H1 (cell line): ENCODE measurements around the gene RAB3IL1. TPM values are rescaled to one million over a fixed set of nuclear protein-coding genes. Genes with fewer than 3 reads are reported as not detected.

Experiments used
- CTCF ChIA-PET: fragments of 300-600 bp; sonication (Branson Sonifier 250); formaldehyde crosslinking; loops from one replicate; lab custom pipeline; 2021; ENCODE audit not compliant: partially characterized antibody; lab: Charles Lee
- POLR2A ChIA-PET: fragments of 300-600 bp; sonication (Branson Sonifier 250); formaldehyde crosslinking; loops from one replicate; lab custom pipeline; 2021; ENCODE audit warnings: inconsistent platforms; ENCODE audit not compliant: partially characterized antibody; lab: Charles Lee
- DNase-seq, 2 experiments: peaks; one replicate each; pipeline versions ENCODE4 v3.0.0 to v3.0.0-alpha.2; 2010 to 2022; ENCODE audit warnings: low spot score in 2 of 2, low read depth in 1 of 2, mixed read lengths in 1 of 2
- FAIRE-seq: peaks from 2 replicates; lab custom pipeline; 2011; peaks lifted over from hg19 to GRCh38; lab: Jason Lieb, UNC
- H2AFZ ChIP-seq: 2 replicates; pipeline ENCODE4 v1.8.1; 2012; ENCODE audit warnings: low read length, inconsistent platforms
- H2AK5ac ChIP-seq: 2 replicates; pipeline ENCODE4 v1.6.1; 2013; ENCODE audit warnings: low read depth, low read length
- H2BK120ac ChIP-seq: replicated peaks from 2 replicates; pipeline ENCODE3; 2013; ENCODE audit warnings: low read depth, low read length, inconsistent platforms
- H2BK12ac ChIP-seq: 2 replicates; pipeline ENCODE4 v1.6.1; 2013; ENCODE audit warnings: low read depth, low read length
- H2BK15ac ChIP-seq: 2 replicates; pipeline ENCODE4 v1.6.1; 2013; ENCODE audit warnings: low read length
- H2BK20ac ChIP-seq: 2 replicates; pipeline ENCODE4 v1.6.1; 2013; ENCODE audit warnings: low read length
- H2BK5ac ChIP-seq: 2 replicates; pipeline ENCODE4 v1.6.1; 2013; ENCODE audit warnings: low read depth, low read length
- H3K14ac ChIP-seq: 2 replicates; pipeline ENCODE4 v1.6.1; 2013; ENCODE audit warnings: inconsistent platforms; ENCODE audit not compliant: insufficient read length
- H3K18ac ChIP-seq: 2 replicates; pipeline ENCODE4 v1.6.1; 2013; ENCODE audit warnings: low read length; ENCODE audit errors: extremely low read depth
- H3K23ac ChIP-seq: 2 replicates; pipeline ENCODE4 v1.6.1; 2013; ENCODE audit warnings: inconsistent platforms; ENCODE audit not compliant: insufficient read length
- H3K23me2 ChIP-seq: 2 replicates; pipeline ENCODE4 v1.6.1; 2013; ENCODE audit warnings: low read depth, low read length
- H3K27ac ChIP-seq: 2 replicates; pipeline ENCODE4 v1.6.1; 2011; ENCODE audit warnings: low read depth, low read length, inconsistent platforms
- H3K27me3 ChIP-seq, 4 experiments: replicated peaks in 1 of 4; 1 replicate in 1 of 4; 2 replicates in 3 of 4; pipeline versions ENCODE4 v1.6.1 to v1.8.1; 2011 to 2013; ENCODE audit warnings: low read length in 3 of 4, mild to moderate bottlenecking in 3 of 4, inconsistent platforms in 2 of 4, mixed read lengths in 2 of 4, moderate library complexity in 1 of 4; ENCODE audit not compliant: control insufficient read depth in 3 of 4, insufficient read depth in 3 of 4; ENCODE audit errors: extremely low read depth in 1 of 4
- H3K36me3 ChIP-seq, 4 experiments: 2 replicates each; pipeline versions ENCODE4 v1.6.1 to v1.8.1; 2011 to 2013; ENCODE audit warnings: mild to moderate bottlenecking in 4 of 4, low read length in 3 of 4, moderate library complexity in 2 of 4, control low read depth in 1 of 4, inconsistent platforms in 1 of 4; ENCODE audit not compliant: insufficient read depth in 4 of 4, control insufficient read depth in 2 of 4
- H3K4ac ChIP-seq: replicated peaks from 2 replicates; pipeline ENCODE3; 2013; ENCODE audit warnings: low read length, low read depth, mixed read lengths, inconsistent platforms; ENCODE audit not compliant: insufficient read length
- H3K4me1 ChIP-seq, 4 experiments: replicated peaks in 1 of 4; 1 replicate in 1 of 4; 2 replicates in 3 of 4; pipeline versions ENCODE4 v1.6.1 to v1.8.1; 2011 to 2013; ENCODE audit warnings: low read length in 3 of 4, inconsistent platforms in 2 of 4, mixed read lengths in 1 of 4; ENCODE audit not compliant: insufficient read depth in 4 of 4, control insufficient read depth in 3 of 4
- H3K4me2 ChIP-seq, 2 experiments: 2 replicates each; pipeline versions ENCODE4 v1.6.1 to v1.8.1; 2011 to 2013; ENCODE audit warnings: low read depth in 2 of 2, low read length in 2 of 2, control low read depth in 1 of 2, inconsistent platforms in 1 of 2, mild to moderate bottlenecking in 1 of 2; ENCODE audit not compliant: insufficient read depth in 1 of 2
- H3K4me3 ChIP-seq, 4 experiments: fragments of 200-600, 300-600 bp in 1 of 4; sonication (generic), shearing (Covaris generic), sonication (Bioruptor Twin) in 1 of 4; 2 replicates each; pipeline versions ENCODE4 v1.5.1 to v1.8.1; 2011 to 2016; ENCODE audit warnings: low read length in 4 of 4, low read depth in 3 of 4, control low read depth in 2 of 4, inconsistent platforms in 2 of 4, mild to moderate bottlenecking in 2 of 4, mixed read lengths in 1 of 4, moderate library complexity in 1 of 4; ENCODE audit not compliant: insufficient read depth in 2 of 4; ENCODE audit errors: extremely low read depth in 1 of 4
- H3K56ac ChIP-seq: replicated peaks from 2 replicates; pipeline ENCODE3; 2013; ENCODE audit warnings: low read depth, mild to moderate bottlenecking, mixed read lengths, low read length, inconsistent platforms; ENCODE audit not compliant: insufficient read length
- H3K79me1 ChIP-seq: 2 replicates; pipeline ENCODE4 v1.6.1; 2013; ENCODE audit warnings: low read depth, low read length, control low read depth
- H3K79me2 ChIP-seq, 2 experiments: 2 replicates each; pipeline versions ENCODE4 v1.6.1 to v1.8.1; 2012 to 2013; ENCODE audit warnings: low read length in 2 of 2, mild to moderate bottlenecking in 2 of 2, inconsistent platforms in 1 of 2; ENCODE audit not compliant: insufficient read depth in 2 of 2, control insufficient read depth in 1 of 2
- H3K9ac ChIP-seq, 4 experiments: replicated peaks in 1 of 4; 1 replicate in 1 of 4; 2 replicates in 3 of 4; pipeline versions ENCODE4 v1.6.1 to v1.8.1; 2011 to 2013; ENCODE audit warnings: low read depth in 3 of 4, low read length in 3 of 4, control low read depth in 2 of 4, mild to moderate bottlenecking in 2 of 4, moderate library complexity in 2 of 4, inconsistent platforms in 1 of 4; ENCODE audit errors: extremely low read depth in 1 of 4
- H3K9me3 ChIP-seq, 2 experiments: 2 replicates each; pipeline versions ENCODE4 v1.6.1 to v1.8.1; 2012 to 2013; ENCODE audit warnings: mild to moderate bottlenecking in 2 of 2, moderate library complexity in 2 of 2, control low read depth in 1 of 2, inconsistent platforms in 1 of 2, low read depth in 1 of 2, low read length in 1 of 2, mixed read lengths in 1 of 2; ENCODE audit not compliant: insufficient read depth in 2 of 2
- H4K20me1 ChIP-seq, 2 experiments: replicated peaks in 1 of 2; 2 replicates each; pipeline versions ENCODE3 to v1.8.1; 2011 to 2013; ENCODE audit warnings: inconsistent platforms in 2 of 2, low read length in 2 of 2, mild to moderate bottlenecking in 1 of 2; ENCODE audit not compliant: insufficient read depth in 2 of 2, control insufficient read depth in 1 of 2
- H4K5ac ChIP-seq: 2 replicates; pipeline ENCODE4 v1.6.1; 2013; ENCODE audit warnings: low read length, low read depth, mixed read lengths, inconsistent platforms; ENCODE audit not compliant: insufficient read length
- H4K8ac ChIP-seq: 2 replicates; pipeline ENCODE4 v1.8.0; 2013; ENCODE audit warnings: mild to moderate bottlenecking, moderate library complexity, low read length, inconsistent platforms; ENCODE audit not compliant: insufficient read depth; ENCODE audit errors: extremely low read depth
- H4K91ac ChIP-seq: replicated peaks from 2 replicates; pipeline ENCODE3; 2013; ENCODE audit warnings: low read length, mixed read lengths, inconsistent platforms; ENCODE audit not compliant: insufficient read length
- BRCA1 ChIP-seq: IDR thresholded peaks from 2 replicates; pipeline ENCODE4 v1.6.1; 2012; ENCODE audit warnings: low read depth, low read length, improper control_type of control experiment
- CBX8 ChIP-seq: fragments of 300-800, 300-1000 bp; sonication (generic); IDR thresholded peaks from 2 replicates; pipeline ENCODE4 v1.7.1; 2016; ENCODE audit warnings: low read depth, low read length, borderline replicate concordance
- CEBPB ChIP-seq: IDR thresholded peaks from 2 replicates; pipeline ENCODE4 v1.6.1; 2012; ENCODE audit warnings: low read depth, low read length
- CHD2 ChIP-seq: IDR thresholded peaks from 2 replicates; pipeline ENCODE4 v1.6.1; 2012; ENCODE audit warnings: low read length, improper control_type of control experiment
- KDM4A ChIP-seq: IDR thresholded peaks from one replicate; pipeline ENCODE4 v1.7.1; 2012; ENCODE audit warnings: low read depth, mild to moderate bottlenecking, moderate library complexity, low read length, inconsistent platforms; ENCODE audit not compliant: severe bottlenecking
- MAFK ChIP-seq: IDR thresholded peaks from 2 replicates; pipeline ENCODE4 v1.6.1; 2012; ENCODE audit warnings: low read depth, mild to moderate bottlenecking, improper control_type of control experiment, low read length
- NRF1 ChIP-seq: IDR thresholded peaks from 2 replicates; pipeline ENCODE4 v1.6.1; 2011; ENCODE audit warnings: mild to moderate bottlenecking, low read depth, low read length, improper control_type of control experiment
- POLR2A ChIP-seq, 2 experiments: IDR thresholded peaks; 1 replicate in 1 of 2; 2 replicates in 1 of 2; pipeline ENCODE4 v1.6.1; 2011; ENCODE audit warnings: low read depth in 2 of 2, low read length in 2 of 2, mild to moderate bottlenecking in 2 of 2; ENCODE audit errors: control extremely low read depth in 1 of 2
- SRF ChIP-seq: IDR thresholded peaks from 2 replicates; pipeline ENCODE4 v1.6.1; 2011; ENCODE audit warnings: mild to moderate bottlenecking, low read depth, low read length, moderate library complexity
- TAF1 ChIP-seq: IDR thresholded peaks from 2 replicates; pipeline ENCODE4 v1.6.1; 2011; ENCODE audit warnings: mild to moderate bottlenecking, low read depth, low read length
- TAF7 ChIP-seq: optimal IDR thresholded peaks from 2 replicates; pipeline ENCODE3; 2011; ENCODE audit warnings: low read depth, mild to moderate bottlenecking, inconsistent platforms, low read length, moderate library complexity, borderline replicate concordance
- WGBS, 2 experiments: shearing (Covaris generic) in 1 of 2; methylation state at CpG; one replicate each; pipeline versions ENCODE4 v1.1.6 to v1.1.7; 2013 to 2015; ENCODE audit warnings: low lambda C conversion rate in 2 of 2, mixed read lengths in 2 of 2, inconsistent platforms in 1 of 2, low coverage in 1 of 2, missing lambda C conversion rate in 1 of 2; ENCODE audit not compliant: insufficient replicate concordance in 2 of 2, insufficient coverage in 1 of 2, insufficient read length in 1 of 2; ENCODE audit errors: extremely low coverage in 1 of 2, missing lambda C conversion rate in 1 of 2; 5-methylcytosine and 5-hydroxymethylcytosine counted together
- polyA plus RNA-seq, 7 experiments: library from polyadenylated mRNA; depleted of rRNA in 3 of 7; stranded (reverse) in 5 of 7; unstranded in 2 of 7; fragments of >200 nt in 5 of 7; fragments of 200-250 nt in 2 of 7; gene quantifications; 1 replicate in 5 of 7; 2 replicates in 1 of 7; 4 replicates in 1 of 7; pipeline versions ENCODE4 v1.2.1 to v1.2.3, GENCODE V29; 2011 to 2013; ENCODE audit warnings: missing spikeins in 2 of 7, mixed read lengths in 2 of 7
- total RNA-seq: library from RNA; stranded (reverse); fragmentation: NEBNext Ultra II Directional; extraction: Animal tissue kit (Norgen Biotek cat#: 25700); gene quantifications from 2 replicates; pipeline ENCODE4 v1.2.1, GENCODE V29; 2021

RAB3IL1 gene
- total and polyA plus RNA-seq, 2 of the 8 experiments (the other 6 are each of a cell fraction or from before 2014, with no cell fraction given) = 6.8 to 7.9 TPM

- FAIRE-seq (no peak), DNase-seq (no peak)
- H3K4me2 ChIP-seq = no peak overlapping the region
- 74% methylated on average over 2 of the region's 2 CpGs; no CpG with 5 or more reads in 1 of the 2 experiments for WGBS, 2 experiments
- no peak overlapping the region for H2BK5ac ChIP-seq
- H3K14ac ChIP-seq = no peak overlapping the region
- H3K27ac ChIP-seq = no peak overlapping the region
- no peak overlapping the region for H4K5ac ChIP-seq
- no peak for TF ChIP-seq TAF1
- no peak for TF ChIP-seq NRF1
- no peak for TF ChIP-seq CEBPB
- no peak for TF ChIP-seq SRF
- TF ChIP-seq POLR2A (IDR thresholded peaks at IDR 0.05; ENCODE audit: control extremely low read depth in 1 of 2, low read depth in 2 of 2, low read length in 2 of 2) = no peak
- no peak for TF ChIP-seq BRCA1
- TF ChIP-seq CHD2 = no peak
- no peak for TF ChIP-seq TAF7
- TF ChIP-seq CBX8 = no peak
- TF ChIP-seq KDM4A = no peak
- TF ChIP-seq MAFK = no peak
- H2BK12ac ChIP-seq = no peak overlapping the region
- H2AFZ ChIP-seq = no peak overlapping the region
- no peak overlapping the region for H3K4ac ChIP-seq
- no peaks in the 10 kb centered on the region for H4K20me1 ChIP-seq
- H3K9me3 ChIP-seq = no peaks in the 10 kb centered on the region
- H2AK5ac ChIP-seq = no peak overlapping the region
- no peak overlapping the region for H3K4me3 ChIP-seq
- H4K91ac ChIP-seq = no peak overlapping the region
- H2BK20ac ChIP-seq = no peak overlapping the region
- H3K79me1 ChIP-seq = no peaks in the 10 kb centered on the region
- H3K9ac ChIP-seq = no peak overlapping the region
- no peaks in the 10 kb centered on the region for H3K36me3 ChIP-seq
- ChIA-PET POLR2A (interaction anchor here (0.9 to 3.7 kb wide), 2 partner anchors 10 to 25 kb away, joined by 3 to 13 read pairs; partner anchors contain the start of gene BEST1), CTCF (interaction anchor here (0.6 to 9.2 kb wide), 8 partner anchors 13 to 194 kb away, joined by 3 to 225 read pairs (median 3); no protein-coding TSS in a partner anchor)
- H3K56ac ChIP-seq = no peak overlapping the region
- no peaks in the 10 kb centered on the region; the same call in 1 of the 2 replicates for H3K23me2 ChIP-seq
- H3K27me3 ChIP-seq = no peaks in the 10 kb centered on the region
- no peak overlapping the region for H3K23ac ChIP-seq
- H3K4me1 ChIP-seq = peaks cover 6 to 18% (median 16%) of the 10 kb centered on the region in 4 experiments
- H4K8ac ChIP-seq = no peak overlapping the region
- H2BK120ac ChIP-seq = no peak overlapping the region
- no peak overlapping the region for H3K18ac ChIP-seq
- H2BK15ac ChIP-seq = no peak overlapping the region
- no peaks in the 10 kb centered on the region for H3K79me2 ChIP-seq
These were observed 8.4 kb upstream of the RAB3IL1 start for GRCh38 chr11:61925736-61926135.
